ENCODE results near the gene NME3. TPM values are rescaled to one million over a fixed set of nuclear protein-coding genes. Genes with fewer than 3 reads are reported as not detected.

Gene NME3
- total and polyA plus RNA-seq, 2 donors (not counting 3 experiments of a cell fraction or from before 2014, with no cell fraction given), result 38.2 to 74.4 TPM

- no peak for DNase-seq (ENCODE audit: low read depth, low spot score)
- Histone ChIP-seq H3K9me3 (replicated peaks; ENCODE audit: control insufficient read depth, insufficient read depth, low read length) (no peaks in the 10 kb centered on the region), H3K4me3 (replicated peaks in 1 of 3; ENCODE audit: insufficient read depth in 1 of 3, low read depth in 1 of 3, low read length in 3 of 3) (no peak overlapping the region), H3K79me2 (ENCODE audit: control insufficient read depth, insufficient read depth, low read length) (peaks cover 14% of the 10 kb centered on the region), H2AFZ (ENCODE audit: low read depth, low read length) (no peak overlapping the region), H3K27ac (ENCODE audit: insufficient read depth, low read depth, low read length) (no peak overlapping the region), H3K4me2 (ENCODE audit: insufficient read depth, low read length) (no peak overlapping the region), H4K20me1 (replicated peaks; ENCODE audit: control insufficient read depth, extremely low read depth, insufficient read depth, low read length) (no peaks in the 10 kb centered on the region), H3K27me3 (ENCODE audit: control insufficient read depth in 2 of 2, insufficient read depth in 2 of 2, low read length in 2 of 2) (no peaks in the 10 kb centered on the region), H3K9ac (replicated peaks; ENCODE audit: extremely low read depth, insufficient read depth, low read length) (no peak overlapping the region), H3K4me1 (ENCODE audit: control insufficient read depth, extremely low read depth, insufficient read depth, low read length) (peaks cover 14% of the 10 kb centered on the region), H3K9me1 (replicated peaks; ENCODE audit: control insufficient read depth, extremely low read depth, insufficient read depth, low read length) (no peaks in the 10 kb centered on the region), H3K36me3 (ENCODE audit: control insufficient read depth in 2 of 2, extremely low read depth in 1 of 2, insufficient read depth in 2 of 2, low read length in 2 of 2) (peaks cover 0 to 45% of the 10 kb centered on the region in 2 experiments)
- FAIRE-seq, result no peak
- ChIA-PET POLR2A (no interaction called here), CTCF (no interaction called here)
- BruUV-seq (replicated peaks), result no TSS peak
- dilution Hi-C loops (cut with MboI; ENCODE audit: extremely low pct_ligation_motif_present, low sequenced_read_pairs) (no loop called here), intact Hi-C loops (cut with micrococcal nuclease) (loop anchor here (5.0 to 10.0 kb wide), 2 partner anchors 358 to 475 kb away; partner anchors contain the start of genes UBE2I and UQCC4)
- no peak for TF ChIP-seq FOS (IDR thresholded peaks at IDR 0.05; ENCODE audit: borderline replicate concordance, insufficient read depth, low read length)
- TF ChIP-seq POLR2A (IDR thresholded peaks at IDR 0.05; ENCODE audit: low read depth, low read length), result peak; percentile 47
- peak; percentile 13 for TF ChIP-seq POLR2AphosphoS5 (IDR thresholded peaks at IDR 0.05; ENCODE audit: insufficient read depth, low read depth, low read length)
Observed at GRCh38 chr16:1779741-1780676, 8.7 kb upstream of the NME3 start.

GRCh38 chr16:1779234-1779701, 7.9 kb upstream of the NME3 start:
- POLR2A ChIA-PET, result no interaction called here
- Histone ChIP-seq H4K20me1 (replicated peaks; ENCODE audit: control insufficient read depth, extremely low read depth, insufficient read depth, low read length) (no peaks in the 10 kb centered on the region), H3K4me1 (ENCODE audit: control insufficient read depth, extremely low read depth, insufficient read depth, low read length) (peaks cover 17% of the 10 kb centered on the region), H3K9ac (replicated peaks; ENCODE audit: extremely low read depth, insufficient read depth, low read length) (no peak overlapping the region), H3K27me3 (ENCODE audit: control insufficient read depth in 2 of 2, insufficient read depth in 2 of 2, low read length in 2 of 2) (no peaks in the 10 kb centered on the region), H3K79me2 (ENCODE audit: control insufficient read depth, insufficient read depth, low read length) (peaks cover 13% of the 10 kb centered on the region), H3K9me3 (replicated peaks; ENCODE audit: control insufficient read depth, insufficient read depth, low read length) (no peaks in the 10 kb centered on the region), H2AFZ (ENCODE audit: low read depth, low read length) (no peak overlapping the region), H3K4me3 (replicated peaks in 1 of 3; ENCODE audit: insufficient read depth in 1 of 3, low read depth in 1 of 3, low read length in 3 of 3) (no peak overlapping the region), H3K9me1 (replicated peaks; ENCODE audit: control insufficient read depth, extremely low read depth, insufficient read depth, low read length) (no peaks in the 10 kb centered on the region), H3K36me3 (ENCODE audit: control insufficient read depth in 2 of 2, extremely low read depth in 1 of 2, insufficient read depth in 2 of 2, low read length in 2 of 2) (peaks cover 0 to 45% of the 10 kb centered on the region in 2 experiments), H3K27ac (ENCODE audit: insufficient read depth, low read depth, low read length) (no peak overlapping the region), H3K4me2 (ENCODE audit: insufficient read depth, low read length) (no peak overlapping the region)
- DNase-seq (ENCODE audit: low read depth, low spot score), result no peak
- CTCF ChIA-PET, result no interaction called here
- intact Hi-C loops (cut with micrococcal nuclease) (no loop called here), dilution Hi-C loops (cut with MboI; ENCODE audit: extremely low pct_ligation_motif_present, low sequenced_read_pairs) (no loop called here)
- FAIRE-seq, result no peak
- no TSS peak for BruUV-seq (replicated peaks)
- TF ChIP-seq CTCF (IDR thresholded peaks at IDR 0.05; ENCODE audit: extremely low read depth in 1 of 2, insufficient read depth in 1 of 2, low read depth in 1 of 2, low read length in 2 of 2), result no peak
- TF ChIP-seq JUN (IDR thresholded peaks at IDR 0.05; ENCODE audit: borderline replicate concordance, insufficient read depth, insufficient read length, low read depth), result no peak
- TF ChIP-seq POLR2AphosphoS5 (IDR thresholded peaks at IDR 0.05; ENCODE audit: insufficient read depth, low read depth, low read length), result no peak

Measured in endothelial cell of umbilical vein (primary cell).